ENCODE measurements around the gene TBATA. TPM values are rescaled to one million over a fixed set of nuclear protein-coding genes. Genes with fewer than 3 reads are reported as not detected.

TBATA gene
- total RNA-seq, 4 donors from 2014 or later = not detected

DNA sequence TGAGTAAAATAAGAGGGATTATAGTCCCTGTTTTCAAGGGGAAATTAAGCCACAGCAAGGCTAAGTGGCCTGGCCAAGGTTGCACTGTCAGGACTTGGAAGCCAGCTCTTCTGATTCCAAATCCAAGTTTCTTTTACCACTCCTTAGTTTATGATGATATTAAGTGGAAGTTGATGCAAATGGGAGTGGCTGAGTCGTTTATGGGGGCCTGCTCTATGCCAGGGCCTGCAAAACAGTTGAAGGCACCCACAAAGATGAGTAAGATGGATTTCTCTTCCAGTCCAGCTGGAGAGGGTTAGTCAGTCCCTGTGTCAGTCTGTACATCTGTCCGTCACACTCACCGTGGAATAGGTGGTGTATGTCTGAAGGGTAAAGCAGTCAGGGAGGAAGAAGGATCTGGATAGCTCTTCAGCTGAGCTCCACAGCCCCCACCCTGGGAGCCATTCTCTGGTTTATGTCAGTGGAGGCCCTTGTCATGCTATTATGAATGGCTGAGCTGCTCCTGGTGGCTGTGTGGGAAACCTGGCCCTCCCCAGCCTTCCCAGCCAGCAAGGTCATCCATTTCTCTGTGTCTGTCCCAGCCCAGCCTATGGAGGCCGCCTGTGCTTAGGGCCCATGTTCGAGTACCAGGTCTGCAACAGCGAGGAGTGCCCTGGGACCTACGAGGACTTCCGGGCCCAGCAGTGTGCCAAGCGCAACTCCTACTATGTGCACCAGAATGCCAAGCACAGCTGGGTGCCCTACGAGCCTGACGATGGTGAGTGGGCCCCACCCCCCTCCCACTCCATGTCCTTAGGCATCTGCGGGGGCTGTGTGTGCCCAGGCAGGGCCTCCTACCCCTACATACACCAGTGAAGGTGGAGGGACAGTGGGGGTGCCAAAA is 44.5 kb downstream of the TBATA start:
- H3K36me3 ChIP-seq = no peaks in the 10 kb centered on the region
- DNase-seq (ENCODE audit: low spot score in 2 of 2) = no peak
- no peaks in the 10 kb centered on the region for H3K9me3 ChIP-seq
- 77 to 88% methylated on average over 12 of the region's 12 CpGs for WGBS, 2 donors
- H3K4me3 ChIP-seq = no peak overlapping the region
- H3K27me3 ChIP-seq = no peaks in the 10 kb centered on the region
- peak overlapping the region in 2 of 4 donors; percentile 31 to 34 for H3K27ac ChIP-seq
- TF ChIP-seq EP300 (IDR thresholded peaks at IDR 0.05) (no peak), POLR2A (IDR thresholded peaks at IDR 0.05) (no peak)
- TF ChIP-seq, protein P1, sequence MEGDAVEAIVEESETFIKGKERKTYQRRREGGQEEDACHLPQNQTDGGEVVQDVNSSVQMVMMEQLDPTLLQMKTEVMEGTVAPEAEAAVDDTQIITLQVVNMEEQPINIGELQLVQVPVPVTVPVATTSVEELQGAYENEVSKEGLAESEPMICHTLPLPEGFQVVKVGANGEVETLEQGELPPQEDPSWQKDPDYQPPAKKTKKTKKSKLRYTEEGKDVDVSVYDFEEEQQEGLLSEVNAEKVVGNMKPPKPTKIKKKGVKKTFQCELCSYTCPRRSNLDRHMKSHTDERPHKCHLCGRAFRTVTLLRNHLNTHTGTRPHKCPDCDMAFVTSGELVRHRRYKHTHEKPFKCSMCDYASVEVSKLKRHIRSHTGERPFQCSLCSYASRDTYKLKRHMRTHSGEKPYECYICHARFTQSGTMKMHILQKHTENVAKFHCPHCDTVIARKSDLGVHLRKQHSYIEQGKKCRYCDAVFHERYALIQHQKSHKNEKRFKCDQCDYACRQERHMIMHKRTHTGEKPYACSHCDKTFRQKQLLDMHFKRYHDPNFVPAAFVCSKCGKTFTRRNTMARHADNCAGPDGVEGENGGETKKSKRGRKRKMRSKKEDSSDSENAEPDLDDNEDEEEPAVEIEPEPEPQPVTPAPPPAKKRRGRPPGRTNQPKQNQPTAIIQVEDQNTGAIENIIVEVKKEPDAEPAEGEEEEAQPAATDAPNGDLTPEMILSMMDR (IDR thresholded peaks at IDR 0.05) = no peak
- peaks cover 0 to 47% (median 14%) of the 10 kb centered on the region in 4 donors for H3K4me1 ChIP-seq

GRCh38 chr10:70738761-70739121 is 46.4 kb downstream of the TBATA start:
- no peaks in the 10 kb centered on the region for H3K9me3 ChIP-seq
- H3K27ac ChIP-seq = peak overlapping the region in 2 of 4 donors; percentile 19 to 20
- H3K36me3 ChIP-seq = no peaks in the 10 kb centered on the region
- no peak overlapping the region for H3K4me3 ChIP-seq
- no peak for DNase-seq (ENCODE audit: low spot score in 2 of 2)
- WGBS, 2 donors = 52 to 53% methylated on average over 10 to 12 of the region's 12 CpGs
- H3K27me3 ChIP-seq = no peaks in the 10 kb centered on the region
- peaks cover 0 to 42% (median 14%) of the 10 kb centered on the region in 4 donors for H3K4me1 ChIP-seq
- TF ChIP-seq POLR2A (IDR thresholded peaks at IDR 0.05) (no peak), EP300 (IDR thresholded peaks at IDR 0.05) (no peak)
- TF ChIP-seq, protein P1 (IDR thresholded peaks at IDR 0.05) = no peak

DNA sequence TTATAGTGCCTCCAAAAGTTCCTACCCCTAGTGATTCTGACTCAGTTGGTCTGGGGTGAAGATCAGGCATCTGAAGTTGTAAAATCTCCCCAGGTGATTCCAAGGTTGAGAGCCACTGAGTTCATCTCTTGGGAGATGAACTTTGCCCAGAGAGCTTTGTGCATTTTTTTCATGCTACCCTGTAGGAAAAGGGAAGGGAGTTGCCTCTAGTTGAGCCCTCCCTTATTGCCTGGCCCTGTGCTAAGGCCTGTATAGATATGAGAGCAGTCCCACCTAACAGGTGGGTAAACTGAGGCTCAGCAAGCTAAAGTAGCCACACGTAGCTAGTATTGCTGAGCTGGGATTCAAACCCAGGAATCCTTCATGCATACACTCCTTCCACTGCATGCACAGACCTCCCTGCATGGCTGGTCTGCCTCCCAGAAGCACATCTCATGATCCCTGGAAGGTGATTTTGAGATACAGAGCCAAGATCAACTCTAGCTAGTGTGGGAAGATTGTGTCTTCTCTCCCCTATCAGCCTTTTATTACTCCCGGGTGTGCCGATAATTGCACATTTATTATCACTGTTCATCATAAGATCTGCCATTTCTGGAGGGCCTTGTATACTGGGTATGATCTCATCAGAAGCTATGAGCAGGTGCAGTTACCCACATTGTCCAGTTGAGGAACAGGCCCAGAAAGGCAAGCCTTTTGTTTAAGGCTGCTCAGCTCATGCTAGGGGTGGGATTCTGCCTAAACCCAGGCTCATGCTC is 47.0 kb downstream of the TBATA start:
- Histone ChIP-seq H3K36me3 (no peaks in the 10 kb centered on the region), H3K27me3 (no peaks in the 10 kb centered on the region), H3K27ac (peak overlapping the region in 2 of 4 donors; percentile 20 to 31), H3K4me1 (peaks cover 0 to 36% (median 12%) of the 10 kb centered on the region in 4 donors), H3K4me3 (no peak overlapping the region), H3K9me3 (no peaks in the 10 kb centered on the region)
- WGBS, 2 donors = 48 to 69% methylated on average over 3 of the region's 3 CpGs
- no peak for DNase-seq (ENCODE audit: low spot score in 2 of 2)
- TF ChIP-seq POLR2A (IDR thresholded peaks at IDR 0.05) = no peak
- TF ChIP-seq EP300 (IDR thresholded peaks at IDR 0.05) = no peak

DNA sequence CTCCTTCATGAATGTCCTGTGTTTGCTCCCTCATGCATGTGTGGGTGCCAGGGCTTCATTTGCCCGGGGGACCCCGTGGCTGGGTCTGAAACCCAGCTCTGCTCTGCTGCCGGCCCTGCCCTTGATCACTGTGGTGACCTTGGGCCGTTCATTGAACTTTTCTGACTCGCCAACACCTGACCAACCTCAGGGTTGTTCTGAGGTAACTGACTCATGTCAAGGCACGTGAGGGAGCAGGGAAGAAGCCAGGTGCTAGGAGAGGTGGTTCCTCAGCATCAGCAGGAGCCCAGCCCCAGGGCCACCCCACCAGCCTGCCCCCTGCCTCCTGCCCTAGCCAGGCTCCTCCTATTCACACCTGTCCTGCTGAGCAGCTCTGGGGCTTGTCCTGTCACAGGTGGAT is 47.9 kb downstream of the TBATA start:
- Histone ChIP-seq H3K9me3 (no peaks in the 10 kb centered on the region), H3K4me3 (no peak overlapping the region), H3K27me3 (no peaks in the 10 kb centered on the region), H3K36me3 (no peaks in the 10 kb centered on the region), H3K27ac (no peak overlapping the region), H3K4me1 (peaks cover 0 to 27% (median 4%) of the 10 kb centered on the region in 4 donors)
- no peak for DNase-seq (ENCODE audit: low spot score in 2 of 2)
- TF ChIP-seq, protein P1 (IDR thresholded peaks at IDR 0.05) = no peak
- TF ChIP-seq POLR2A (IDR thresholded peaks at IDR 0.05) = no peak
- TF ChIP-seq EP300 (IDR thresholded peaks at IDR 0.05) = no peak
- WGBS, 2 donors = 72 to 84% methylated on average over 6 of the region's 6 CpGs

GRCh38 chr10:70736525-70736924 is 48.7 kb downstream of the TBATA start:
- H3K4me1 ChIP-seq = peaks cover 0 to 20% (median 0%) of the 10 kb centered on the region in 4 donors
- no peaks in the 10 kb centered on the region for H3K9me3 ChIP-seq
- DNase-seq (ENCODE audit: low spot score in 2 of 2) = no peak
- H3K27ac ChIP-seq = no peak overlapping the region
- H3K27me3 ChIP-seq = no peaks in the 10 kb centered on the region
- H3K36me3 ChIP-seq = no peaks in the 10 kb centered on the region
- WGBS, 2 donors = 70 to 84% methylated on average over 2 to 3 of the region's 3 CpGs
- H3K4me3 ChIP-seq = no peak overlapping the region
- no peak for TF ChIP-seq POLR2A (IDR thresholded peaks at IDR 0.05)

DNA sequence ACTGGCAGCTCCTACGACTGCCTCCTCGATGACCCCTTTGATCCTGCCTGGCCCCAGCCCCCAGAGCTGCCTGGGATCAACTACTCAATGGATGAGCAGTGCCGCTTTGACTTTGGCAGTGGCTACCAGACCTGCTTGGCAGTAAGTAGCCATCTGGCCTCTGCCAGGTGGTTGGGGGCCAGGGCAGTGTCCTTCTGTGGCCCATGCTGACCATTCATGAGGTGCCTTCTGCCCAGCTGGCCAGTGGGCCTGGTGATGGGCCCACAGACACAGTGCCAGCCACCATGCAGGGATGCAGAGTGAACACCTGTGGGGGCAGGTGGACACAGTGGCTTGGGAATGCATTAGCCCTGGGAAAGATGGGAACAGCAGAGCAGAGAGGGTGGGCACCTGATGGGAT is 50.0 kb downstream of the TBATA start:
- Histone ChIP-seq H3K36me3 (no peaks in the 10 kb centered on the region), H3K27ac (no peak overlapping the region), H3K27me3 (no peaks in the 10 kb centered on the region), H3K4me1 (peaks cover 0 to 6% (median 0%) of the 10 kb centered on the region in 4 donors), H3K4me3 (no peak overlapping the region), H3K9me3 (no peaks in the 10 kb centered on the region)
- no peak for DNase-seq (ENCODE audit: low spot score in 2 of 2)
- 76 to 86% methylated on average over 2 to 3 of the region's 3 CpGs for WGBS, 2 donors
- TF ChIP-seq POLR2A (IDR thresholded peaks at IDR 0.05) (no peak), EP300 (IDR thresholded peaks at IDR 0.05) (no peak)
- TF ChIP-seq, protein P1 (IDR thresholded peaks at IDR 0.05) = no peak
